Measurements from ENCODE around the gene CCDC85A.

CCDC85A gene

DNA sequence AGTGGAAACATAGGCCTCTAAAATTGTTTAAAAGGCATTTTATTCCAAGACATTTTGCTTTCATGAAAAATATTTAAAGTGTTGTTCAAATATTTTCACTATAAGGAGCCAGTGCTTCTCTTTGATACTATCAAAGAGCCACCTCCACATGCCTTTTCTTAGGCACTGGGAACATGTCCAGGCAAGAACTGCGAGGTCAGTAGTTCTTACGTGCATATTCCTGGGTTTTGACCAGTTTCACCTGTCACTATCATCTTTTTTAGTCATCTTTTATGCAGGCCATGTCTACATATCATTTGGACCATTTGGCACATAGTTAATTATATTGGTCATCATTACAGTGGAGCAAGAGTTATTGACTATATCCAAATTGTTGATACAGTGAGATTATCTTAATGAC, 195.3 kb downstream of the CCDC85A start:
- DNase-seq, result no peak

DNA sequence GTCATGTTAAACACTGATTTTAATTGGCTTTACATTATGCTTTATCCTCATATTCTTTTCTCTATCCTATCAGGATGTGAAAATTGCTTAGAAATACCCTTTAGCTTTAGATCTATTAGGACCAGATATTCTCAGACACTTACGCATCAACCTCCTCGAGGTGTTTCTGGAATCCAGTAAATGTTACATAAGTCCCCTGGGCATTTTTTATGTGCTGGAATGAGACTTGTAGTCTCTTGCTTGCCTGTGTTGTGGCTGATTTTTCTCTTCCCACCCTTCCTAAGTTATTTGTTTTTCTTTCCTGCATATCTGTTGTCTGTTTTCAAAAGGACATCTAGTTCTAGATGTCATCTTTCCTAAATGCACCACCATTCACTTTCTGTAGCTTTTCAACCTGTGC, 197.1 kb downstream of the CCDC85A start:
- no peak for DNase-seq

DNA sequence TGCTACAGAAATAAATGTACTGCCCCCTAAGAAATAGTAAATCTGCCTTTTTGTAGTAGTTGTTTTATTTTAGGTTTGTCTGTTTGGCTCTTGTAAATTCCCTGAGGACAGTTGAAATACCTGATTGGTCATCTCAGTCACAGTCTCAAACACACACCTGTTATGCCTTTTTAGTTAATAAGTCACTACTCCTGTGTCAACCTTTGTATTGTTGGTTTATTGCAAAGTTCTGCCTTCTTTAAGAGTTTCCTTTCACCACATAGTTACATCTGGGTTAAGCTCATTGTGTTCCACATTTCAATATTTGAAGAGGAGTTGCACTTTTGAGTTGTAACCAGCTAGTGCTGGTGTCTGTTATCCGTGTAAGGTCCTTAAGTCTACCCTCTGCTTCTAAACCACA, 198.7 kb downstream of the CCDC85A start:
- DNase-seq, result no peak

DNA sequence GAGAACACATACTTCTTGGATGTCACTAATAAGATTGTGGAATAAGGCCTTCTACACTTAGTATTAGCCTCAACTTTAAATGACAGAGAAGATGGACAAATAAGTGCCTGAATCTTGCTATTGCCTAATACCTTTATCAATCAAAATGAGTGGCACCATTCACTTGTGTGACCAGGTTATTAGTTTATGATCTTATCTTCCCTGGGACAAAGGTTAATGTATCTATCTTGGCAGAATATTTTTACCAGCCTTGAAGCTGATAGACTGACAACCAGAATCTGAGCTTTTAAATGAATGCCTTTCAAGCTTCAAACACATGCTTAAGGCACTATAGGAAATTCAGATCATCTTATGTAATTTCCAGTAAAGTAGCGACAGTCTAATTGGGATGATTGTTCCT, 202.9 kb downstream of the CCDC85A start:
- no peak for DNase-seq

DNA sequence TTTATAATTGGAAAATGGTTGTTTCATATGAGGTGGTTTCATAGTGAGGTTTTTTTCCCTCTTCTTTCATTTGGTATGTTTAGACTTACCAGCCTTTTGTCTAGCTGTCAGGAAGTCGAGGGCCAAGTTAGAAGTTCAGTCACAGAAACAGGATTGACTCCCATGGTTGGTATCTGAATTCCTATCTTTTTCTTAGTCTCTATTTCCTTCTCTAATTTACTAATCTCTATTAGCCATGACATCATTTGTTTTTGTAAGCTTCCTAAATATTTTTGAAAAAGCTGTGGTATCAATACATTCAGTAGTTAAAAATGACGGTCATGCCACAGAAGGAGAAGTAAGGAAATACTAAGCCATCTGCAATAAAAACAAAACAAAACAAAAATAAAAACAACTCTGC, 206.9 kb downstream of the CCDC85A start:
- DNase-seq, result no peak

DNA sequence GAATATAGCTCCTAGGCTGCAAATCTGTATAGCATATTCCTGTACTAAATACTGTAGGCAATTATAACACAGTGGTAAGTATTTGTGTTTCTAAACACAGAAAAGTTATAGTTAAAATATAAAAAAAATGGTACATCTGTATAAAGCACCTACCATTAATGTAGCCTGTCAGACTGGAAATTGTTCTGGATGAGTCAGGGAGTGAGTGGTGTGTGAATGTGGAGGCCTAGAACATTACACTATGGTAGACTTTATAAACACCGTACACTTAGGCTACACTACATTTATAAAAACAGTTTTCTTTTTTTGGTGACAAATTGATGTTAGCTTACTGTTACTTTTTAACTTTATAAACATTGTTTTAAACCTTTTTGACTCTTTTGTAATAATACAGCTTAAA, 226.3 kb downstream of the CCDC85A start:
- no peak for DNase-seq

DNA sequence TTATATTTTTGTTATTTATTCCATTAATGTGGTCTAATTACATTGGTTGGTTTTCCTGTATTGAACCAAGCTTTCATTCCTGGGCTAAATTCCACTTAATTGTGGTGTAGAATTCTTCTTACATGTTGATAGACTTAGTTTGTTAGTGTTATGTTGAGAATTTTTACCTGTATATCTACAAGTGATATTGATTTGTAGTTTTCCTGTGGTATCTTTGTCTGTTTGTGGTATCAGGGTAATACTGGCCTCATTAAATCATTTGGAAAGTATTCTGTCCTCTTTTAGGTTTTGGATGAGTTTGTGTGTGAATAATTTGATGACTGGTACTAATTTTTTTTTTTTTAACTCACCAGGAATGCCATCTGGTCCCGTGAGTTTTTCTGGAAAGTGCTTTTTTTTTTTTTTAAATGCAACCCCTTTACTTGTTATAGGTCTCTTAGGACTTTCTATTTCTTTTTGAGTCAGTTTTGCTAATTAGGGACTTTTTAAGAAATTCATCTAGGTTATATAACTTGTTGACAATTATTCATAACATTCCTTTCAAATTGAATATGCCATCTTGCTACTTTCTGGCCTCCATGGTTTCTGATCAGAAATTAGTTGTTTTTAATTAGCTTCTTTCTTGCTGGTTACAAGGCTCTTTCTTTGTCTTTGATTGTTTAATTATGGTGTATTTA, 232.8 kb downstream of the CCDC85A start:
- DNase-seq, result no peak
